Measurements from ENCODE around the gene CD300LF.
A peak's percentile ranks its signal among the peaks of the same experiment; 100 is the strongest.

The CD300LF gene

DNA sequence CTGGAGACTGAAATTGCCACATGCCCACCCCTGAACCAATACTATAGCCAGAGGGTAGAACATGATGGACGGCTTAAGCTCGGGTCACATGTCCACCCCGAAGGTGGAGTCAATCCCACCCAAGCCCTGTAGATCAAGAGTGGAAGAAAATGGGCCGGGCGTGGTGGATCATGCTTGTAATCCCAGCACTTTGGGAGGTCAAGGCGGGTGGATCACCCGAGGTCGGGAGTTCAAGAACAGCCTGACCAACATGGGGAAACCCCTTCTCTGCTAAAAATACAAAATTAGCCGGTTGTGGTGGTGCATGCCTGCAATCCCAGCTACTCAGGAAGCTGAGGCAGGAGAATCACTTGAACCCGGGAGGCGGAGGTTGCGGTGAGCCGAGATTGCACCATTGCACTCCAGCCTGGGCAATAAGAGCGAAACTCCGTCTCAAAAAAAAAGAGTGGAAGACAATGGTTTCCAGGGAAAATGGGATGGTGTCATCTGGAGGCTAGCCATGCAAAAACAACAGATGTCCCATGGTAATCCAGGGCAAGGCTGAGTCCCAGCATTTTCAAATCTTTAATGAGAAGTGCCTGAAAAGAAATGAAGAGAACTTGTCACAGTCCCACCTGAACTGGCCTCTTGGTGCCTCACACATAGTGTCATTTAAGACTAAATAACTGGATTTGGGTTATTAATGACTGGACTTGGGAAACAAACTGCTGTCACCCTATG is 30.1 kb downstream of the CD300LF start:
- DNase-seq = peak; percentile 89 to 96

DNA sequence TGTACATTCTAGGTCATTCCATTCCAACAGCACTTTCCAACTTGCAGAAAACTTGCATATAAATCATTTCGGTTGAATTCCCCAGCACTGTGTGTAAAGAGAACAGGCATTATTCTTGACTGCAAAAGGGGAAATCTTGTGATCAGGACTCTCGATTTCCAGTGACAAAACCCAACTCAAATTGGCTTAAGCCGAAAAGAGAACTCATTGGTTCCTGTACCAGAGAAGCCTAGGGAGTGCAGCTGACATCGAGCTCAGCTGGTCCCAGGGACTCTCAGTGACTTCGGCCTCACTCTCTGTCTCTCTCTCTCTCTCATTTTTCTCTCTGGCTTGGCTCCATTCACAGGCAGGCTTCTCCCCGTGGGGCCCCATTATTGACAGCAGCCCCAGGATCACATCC is 30.7 kb downstream of the CD300LF start:
- DNase-seq = no peak

GRCh38 chr17:74680941-74681340 is 31.8 kb downstream of the CD300LF start:
- no peak for DNase-seq

GRCh38 chr17:74680213-74680612 is 32.5 kb downstream of the CD300LF start:
- no peak for DNase-seq

GRCh38 chr17:74679374-74679773 is 33.3 kb downstream of the CD300LF start:
- DNase-seq = peak; percentile 51 to 82

- peak; percentile 67 to 88 for DNase-seq
These were observed 34.2 kb downstream of the CD300LF start for GRCh38 chr17:74678541-74678940.

- DNase-seq = peak; percentile 98 to 99
These were observed 34.9 kb downstream of the CD300LF start for GRCh38 chr17:74677558-74678466.

GRCh38 chr17:74671031-74671771 is 41.5 kb downstream of the CD300LF start:
- DNase-seq = peak; percentile 20 to 50

GRCh38 chr17:74670329-74670728 is 42.4 kb downstream of the CD300LF start:
- no peak for DNase-seq

GRCh38 chr17:74663561-74663960 is 49.2 kb downstream of the CD300LF start:
- no peak for DNase-seq

DNA sequence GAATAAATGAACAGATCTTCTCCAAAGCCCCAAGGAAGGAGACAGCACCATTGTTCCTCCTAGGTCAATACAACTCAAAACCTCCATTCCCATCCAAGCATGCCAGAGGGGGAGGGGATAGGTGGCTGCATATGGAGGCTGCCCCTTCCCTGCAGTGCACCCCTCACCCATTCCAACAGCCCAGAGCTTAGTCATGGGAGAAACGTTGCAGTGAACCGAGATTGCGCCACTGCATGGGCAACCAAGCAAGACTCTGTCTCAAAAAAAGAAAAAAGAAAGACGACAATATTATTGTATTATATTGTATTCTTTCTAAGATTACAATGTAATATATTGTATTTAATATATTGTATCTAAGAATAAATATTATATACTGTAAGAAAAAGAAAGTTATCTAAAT is 52.8 kb downstream of the CD300LF start:
- DNase-seq = no peak

DNA sequence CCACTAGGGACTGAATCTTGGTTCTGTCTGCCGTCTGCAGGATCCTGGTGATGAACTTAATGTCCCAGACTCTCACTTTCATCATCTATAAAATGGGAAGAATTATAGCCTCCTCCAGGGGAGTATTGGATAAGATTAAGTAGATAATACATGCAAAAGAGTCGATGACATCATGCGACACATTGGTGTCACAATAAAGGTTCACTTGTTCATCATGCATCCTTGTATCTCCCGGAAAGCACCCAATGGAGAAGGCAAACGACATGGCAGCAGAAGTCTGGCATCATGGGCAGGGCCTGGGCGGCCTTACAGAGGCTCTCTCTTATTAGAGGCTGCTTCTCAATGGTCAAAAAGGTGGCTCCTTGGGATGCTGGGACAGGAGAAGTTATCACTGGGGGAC is 54.1 kb downstream of the CD300LF start:
- DNase-seq = no peak

DNA sequence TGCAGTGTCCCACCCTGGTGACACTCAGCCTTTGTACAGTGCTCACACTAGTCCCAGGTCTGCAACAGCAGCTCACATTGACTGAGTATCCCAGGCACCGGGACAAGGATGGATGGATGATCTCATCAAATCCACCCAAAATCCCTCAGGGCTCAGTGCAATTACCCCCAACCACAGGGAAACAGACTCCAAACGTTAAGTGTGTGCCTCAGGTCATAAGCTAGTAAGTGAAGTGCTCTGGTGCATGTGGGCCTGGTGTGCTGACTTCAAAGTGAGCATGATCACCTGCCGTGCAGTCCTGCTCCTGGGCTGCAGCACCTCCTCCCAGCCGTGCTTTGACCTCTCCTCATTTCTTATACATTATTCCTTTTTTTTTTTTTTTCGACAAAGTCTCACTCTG is 58.0 kb downstream of the CD300LF start:
- DNase-seq = no peak

GRCh38 chr17:74652020-74652419 is 60.7 kb downstream of the CD300LF start:
- DNase-seq = no peak

GRCh38 chr17:74649909-74650308 is 62.8 kb downstream of the CD300LF start:
- DNase-seq = no peak

GRCh38 chr17:74647871-74648672 is 64.7 kb downstream of the CD300LF start:
- no peak for DNase-seq

DNA sequence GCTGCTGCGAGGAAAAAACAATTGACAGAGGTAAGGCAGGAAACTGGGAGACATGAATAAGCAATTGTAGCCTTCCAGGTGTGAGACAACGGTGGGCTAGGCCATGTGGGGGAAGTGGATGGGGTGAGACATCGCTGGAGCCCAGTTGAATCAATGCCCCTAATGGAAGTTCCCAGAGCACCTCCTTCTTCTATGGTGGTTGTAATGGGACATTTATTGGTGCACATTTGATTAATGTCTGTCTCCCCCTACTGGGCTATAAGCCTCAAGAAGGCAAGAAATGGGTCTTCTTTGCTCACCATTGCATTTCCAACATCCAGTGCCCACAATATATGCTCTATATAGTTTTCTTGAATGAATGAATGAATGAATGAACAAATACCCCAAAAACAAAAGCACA is 66.5 kb downstream of the CD300LF start:
- DNase-seq = peak; percentile 82 to 87

DNA sequence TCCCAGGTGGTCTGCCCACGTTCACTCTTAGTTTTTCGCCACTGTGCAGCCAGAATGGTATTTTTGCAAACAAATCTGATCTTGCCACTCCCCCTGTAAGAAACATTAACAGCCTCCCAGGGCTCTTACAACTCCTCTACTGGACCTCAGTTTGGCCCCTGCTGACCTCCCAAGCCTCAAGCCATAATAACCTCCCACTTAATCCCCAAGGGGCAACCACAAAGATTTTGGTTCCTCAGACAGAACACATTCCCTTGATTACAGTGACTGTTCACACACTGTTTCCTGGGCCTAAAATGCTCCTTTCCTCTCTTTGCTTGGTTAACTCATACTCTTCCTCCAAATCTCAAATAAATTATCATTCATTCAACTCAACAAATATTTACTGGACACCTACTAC is 67.7 kb downstream of the CD300LF start:
- DNase-seq = no peak

DNA sequence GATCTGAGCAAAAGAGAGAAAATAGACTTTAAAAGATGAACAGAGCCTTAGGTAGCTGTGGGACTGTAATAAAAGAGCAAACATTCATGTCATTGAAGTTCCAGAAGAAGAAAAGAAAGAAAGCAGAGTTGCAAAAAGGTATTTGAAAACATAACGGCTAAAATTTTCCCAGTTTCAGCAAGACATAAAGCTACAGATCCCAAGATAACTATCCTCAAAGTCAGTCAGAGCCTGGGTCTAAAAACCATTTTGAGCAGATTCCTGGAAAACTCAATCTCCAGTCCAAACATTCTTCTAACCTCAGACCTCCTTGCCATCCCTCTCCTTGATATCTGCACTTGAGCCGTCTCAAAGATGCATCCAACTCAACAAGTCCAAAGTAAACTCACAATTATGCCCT is 68.3 kb downstream of the CD300LF start:
- no peak for DNase-seq

All from NCI-H524 (cell line).